GM12891 (cell line): ENCODE measurements around the gene TAF4.
"Not testable (repeated sequence)": the region's sequence is repeated elsewhere in the genome, so short reads cannot be mapped to it uniquely, and the experiment has no call there.

Experiments
- DNase-seq: peaks from one replicate; pipeline ENCODE4 v3.0.0; 2011; ENCODE audit warnings: low spot score; ENCODE audit not compliant: insufficient read length
- FAIRE-seq: peaks from 2 replicates; lab custom pipeline; 2011; peaks lifted over from hg19 to GRCh38; lab: Jason Lieb, UNC
- PAX5 ChIP-seq: IDR thresholded peaks from 2 replicates; pipeline ENCODE4 v1.6.1; 2011; ENCODE audit warnings: low read length, moderate library complexity, mild to moderate bottlenecking; ENCODE audit not compliant: insufficient read depth, severe bottlenecking
- POLR2A ChIP-seq: IDR thresholded peaks from 2 replicates; pipeline ENCODE4 v1.6.1; 2011; ENCODE audit warnings: low read depth, low read length, control low read depth
- POLR2AphosphoS5 ChIP-seq: IDR thresholded peaks from 2 replicates; pipeline ENCODE4 v1.6.1; 2011; ENCODE audit warnings: low read depth, low read length, control low read depth
- POU2F2 ChIP-seq: IDR thresholded peaks from 2 replicates; pipeline ENCODE4 v1.6.1; 2011; ENCODE audit warnings: low read depth, mild to moderate bottlenecking, control low read depth, low read length, moderate library complexity
- SPI1 ChIP-seq: IDR thresholded peaks from 2 replicates; pipeline ENCODE4 v1.6.1; 2011; ENCODE audit warnings: low read depth, low read length, control low read depth
- TAF1 ChIP-seq: IDR thresholded peaks from 2 replicates; pipeline ENCODE4 v1.6.1; 2011; ENCODE audit warnings: low read depth, low read length, control low read depth

The TAF4 gene

DNA sequence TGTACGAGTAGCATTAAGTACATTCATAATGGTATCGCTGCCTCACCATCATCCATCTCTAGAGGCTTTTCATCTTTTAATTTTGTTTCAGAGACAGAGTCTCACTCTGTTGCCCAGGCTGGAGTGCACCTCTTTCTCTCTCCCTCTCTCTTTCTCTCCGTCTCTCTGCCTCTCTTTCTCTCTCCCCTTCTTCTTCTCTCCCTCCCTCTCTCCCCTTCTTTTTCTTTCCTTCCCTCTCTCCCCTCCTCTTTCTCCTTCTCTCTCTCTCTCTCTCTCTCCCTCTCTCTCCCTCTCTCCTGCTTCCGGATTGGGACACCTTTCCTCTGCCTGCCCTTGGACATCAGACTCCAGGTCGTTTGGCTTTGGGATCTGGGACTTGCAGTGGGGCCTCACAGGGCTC, 17.6 kb upstream of the TAF4 start:
- DNase-seq (no peak), FAIRE-seq (no peak)

DNA sequence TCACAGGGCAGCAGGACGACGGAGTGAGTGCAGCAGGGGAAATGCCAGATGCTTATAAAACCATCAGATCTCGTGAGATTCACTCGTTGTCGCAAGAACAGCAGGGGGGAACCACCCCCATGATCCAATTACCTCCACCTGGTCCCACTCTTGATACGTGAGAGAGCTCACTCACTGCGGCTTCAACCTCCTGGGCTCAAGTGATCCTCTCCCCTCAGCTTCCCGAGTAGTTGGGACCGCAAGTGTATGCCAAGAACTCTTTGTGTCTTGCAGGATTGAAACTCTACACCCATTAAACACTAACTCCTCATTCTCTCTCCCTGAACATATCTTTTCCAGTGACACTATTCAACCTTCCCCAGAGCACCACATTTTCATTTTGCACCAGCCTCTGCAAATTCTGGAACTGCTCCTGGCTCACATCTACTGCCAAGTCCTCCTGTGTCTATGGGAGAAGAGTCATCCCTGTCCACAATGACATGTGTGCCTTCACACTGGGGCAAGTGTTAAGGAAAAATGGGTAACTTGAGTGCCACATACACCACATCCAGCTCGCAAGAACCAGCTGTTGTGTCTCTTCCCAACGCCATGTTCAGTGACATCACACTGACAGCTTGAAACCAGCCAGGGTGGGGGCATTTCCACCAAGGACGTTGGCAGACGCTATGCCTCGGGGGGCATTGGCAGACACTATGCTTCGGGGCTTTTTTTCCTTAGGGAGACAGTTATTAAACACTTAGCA, 14.7 kb upstream of the TAF4 start:
- FAIRE-seq (no peak), DNase-seq (no peak)
- TF ChIP-seq PAX5 (no peak), POU2F2 (no peak), POLR2AphosphoS5 (no peak), SPI1 (no peak), TAF1 (no peak), POLR2A (no peak)

More for the DNA sequence above, 17.6 kb upstream of the TAF4 start:
- no peak for TF ChIP-seq PAX5
- TF ChIP-seq SPI1: no peak
- no peak for TF ChIP-seq POU2F2
- no peak for TF ChIP-seq TAF1
- no peak for TF ChIP-seq POLR2AphosphoS5
- TF ChIP-seq POLR2A: no peak

DNA sequence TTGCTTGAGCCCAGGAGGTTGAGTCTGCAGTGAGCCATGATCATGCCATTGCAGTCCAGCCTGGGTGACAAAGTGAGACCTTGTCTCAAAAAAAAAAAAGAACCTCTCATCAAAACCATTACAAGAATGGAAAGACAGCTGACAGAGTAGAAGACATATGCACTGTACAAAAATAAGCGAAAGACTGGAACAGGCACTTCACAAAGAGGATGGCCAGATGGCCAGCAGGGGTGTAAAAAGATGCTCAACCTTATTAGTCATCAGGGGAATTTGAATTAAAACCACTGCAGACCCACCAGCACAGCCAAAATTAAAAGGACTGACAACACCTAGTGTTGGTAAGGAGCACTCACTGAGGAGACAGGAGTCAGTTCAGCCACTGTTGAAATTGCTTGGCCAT, 13.5 kb upstream of the TAF4 start:
- DNase-seq: no peak
- TF ChIP-seq PAX5: no peak
- no peak for TF ChIP-seq POLR2AphosphoS5
- no peak for TF ChIP-seq POLR2A
- no peak for TF ChIP-seq POU2F2
- TF ChIP-seq TAF1: no peak
- no peak for TF ChIP-seq SPI1
- FAIRE-seq: no peak

DNA sequence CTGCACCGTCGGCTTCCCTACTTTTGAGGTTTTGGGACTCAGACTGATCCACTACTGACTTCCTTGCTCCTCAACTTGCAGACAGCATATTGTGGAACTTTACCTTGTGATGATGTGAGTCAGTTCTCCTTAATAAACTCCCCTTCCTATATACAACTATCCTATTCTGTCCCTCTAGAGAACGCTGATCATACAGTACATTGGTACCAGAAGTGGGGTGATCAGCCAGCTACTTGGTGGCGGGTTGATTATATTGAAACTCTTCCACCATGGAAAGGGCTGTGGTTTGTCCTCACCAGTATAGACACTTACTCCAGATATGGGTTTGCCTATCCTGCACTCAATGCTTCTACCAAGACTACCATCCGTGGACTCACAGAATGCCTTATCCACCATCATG, 7.6 kb upstream of the TAF4 start:
- no peak for DNase-seq
- FAIRE-seq: no peak
- TF ChIP-seq POU2F2 (no peak), POLR2A (no peak), TAF1 (no peak)

DNA sequence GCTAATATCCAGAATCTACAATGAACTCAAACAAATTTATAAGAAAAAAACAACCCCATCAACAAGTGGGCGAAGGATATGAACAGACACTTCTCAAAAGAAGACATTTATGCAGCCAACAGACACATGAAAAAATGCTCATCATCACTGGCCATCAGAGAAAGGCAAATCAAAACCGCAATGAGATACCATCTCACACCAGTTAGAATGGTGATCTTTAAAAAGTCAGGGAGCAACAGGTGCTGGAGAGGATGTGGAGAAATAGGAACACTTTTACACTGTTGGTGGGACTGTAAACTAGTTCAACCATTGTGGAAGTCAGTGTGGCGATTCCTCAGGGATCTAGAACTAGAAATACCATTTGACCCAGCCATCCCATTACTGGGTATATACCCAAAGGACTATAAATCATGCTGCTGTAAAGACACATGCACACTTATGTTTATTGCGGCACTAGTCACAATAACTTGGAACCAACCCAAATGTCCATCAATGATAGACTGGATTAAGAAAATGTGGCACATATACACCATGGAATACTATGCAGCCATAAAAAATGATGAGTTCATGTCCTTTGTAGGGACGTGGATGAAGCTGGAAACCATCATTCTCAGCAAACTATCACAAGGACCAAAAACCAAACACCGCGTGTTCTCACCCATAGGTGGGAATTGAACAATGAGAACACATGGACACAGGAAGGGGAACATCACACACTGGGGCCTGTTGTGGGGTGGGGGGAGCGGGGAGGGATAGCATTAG, 6.2 kb upstream of the TAF4 start:
- not testable (repeated sequence) for DNase-seq, FAIRE-seq

DNA sequence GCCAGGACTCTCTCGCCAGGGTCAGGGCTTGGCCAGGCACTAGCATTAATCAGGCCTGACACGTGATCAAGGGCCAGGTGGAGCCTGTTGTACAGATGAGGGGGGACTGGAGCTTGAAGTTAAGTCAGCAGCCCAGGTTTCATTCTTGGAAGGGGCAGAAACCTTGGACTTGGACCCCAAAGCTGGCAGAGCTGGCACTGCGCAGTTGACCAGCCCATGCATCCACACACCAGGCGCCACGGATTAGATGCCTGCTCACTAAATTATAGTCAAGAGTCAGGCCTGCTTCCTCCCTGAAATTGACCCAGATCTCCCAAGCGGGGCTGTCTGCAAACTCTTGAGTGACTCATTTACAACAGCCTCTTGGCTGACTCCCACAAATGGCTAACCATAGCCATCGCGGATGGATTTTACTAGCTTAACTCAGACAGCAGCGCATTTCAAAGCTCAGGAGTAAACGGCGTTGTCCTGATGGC, 4.1 kb upstream of the TAF4 start:
- DNase-seq: no peak
- FAIRE-seq: no peak
- TF ChIP-seq PAX5 (no peak), POLR2A (no peak), POLR2AphosphoS5 (no peak), SPI1 (no peak)

DNA sequence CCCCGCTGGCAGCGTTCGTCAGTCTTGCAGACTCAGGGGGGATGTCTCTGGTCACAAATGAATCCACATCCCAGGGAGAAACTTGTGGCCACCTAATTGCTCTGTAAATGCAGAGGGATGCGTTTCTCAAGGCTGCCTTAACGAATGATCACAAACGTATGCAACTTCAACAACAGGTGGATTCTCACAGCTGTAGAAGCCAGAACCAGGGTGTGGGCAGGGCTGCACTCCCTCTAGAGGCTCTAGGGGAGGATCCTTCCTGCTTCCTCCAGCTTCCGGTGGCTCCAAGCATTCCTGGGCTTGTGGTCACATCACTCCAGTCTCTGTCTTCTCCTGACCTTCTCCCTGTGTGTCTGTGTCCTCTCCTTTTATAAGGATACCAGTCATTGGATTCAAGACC, 3.3 kb upstream of the TAF4 start:
- FAIRE-seq: no peak
- DNase-seq: no peak
- TF ChIP-seq PAX5: no peak
- no peak for TF ChIP-seq SPI1
- no peak for TF ChIP-seq POLR2AphosphoS5
- no peak for TF ChIP-seq POU2F2
- no peak for TF ChIP-seq TAF1
- no peak for TF ChIP-seq POLR2A

DNA sequence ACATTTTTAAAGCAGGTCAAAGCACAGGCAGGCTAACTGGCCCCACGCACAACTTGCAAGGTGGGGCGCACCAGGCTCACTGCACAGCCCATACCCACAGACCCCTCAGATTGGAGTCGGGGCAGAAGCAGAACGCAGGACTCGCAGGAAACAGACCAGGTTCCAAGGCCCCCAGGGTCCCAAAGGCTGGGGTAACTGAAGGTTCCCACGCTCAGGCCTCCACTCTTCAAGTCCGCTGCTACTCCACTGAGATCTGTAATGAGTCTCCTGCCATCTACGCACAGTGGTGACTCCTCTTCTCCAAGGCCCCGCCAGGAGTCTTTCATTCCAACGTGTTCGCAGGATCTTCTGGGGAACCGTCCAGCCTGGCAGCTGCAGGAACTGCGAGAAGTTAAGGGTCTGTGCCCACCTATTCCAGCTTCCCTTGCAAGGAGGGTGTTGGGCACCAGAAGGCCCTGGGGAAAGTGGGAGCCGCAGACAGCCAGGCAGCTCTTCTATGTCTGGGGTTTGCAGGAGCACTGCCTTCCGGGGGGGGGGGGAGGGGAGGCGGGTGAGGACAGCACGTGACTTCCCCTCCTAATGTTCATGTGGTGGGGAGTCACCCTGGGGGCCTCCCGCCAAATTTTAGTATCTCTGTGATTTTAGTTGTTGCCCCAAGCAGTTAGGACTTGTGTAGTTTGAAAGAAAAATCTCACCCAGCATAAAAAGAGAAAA, 2.0 kb upstream of the TAF4 start:
- TF ChIP-seq TAF1 (no peak), POU2F2 (no peak), SPI1 (no peak), POLR2AphosphoS5 (no peak), POLR2A (no peak), PAX5 (no peak)
- DNase-seq (no peak), FAIRE-seq (no peak)

DNA sequence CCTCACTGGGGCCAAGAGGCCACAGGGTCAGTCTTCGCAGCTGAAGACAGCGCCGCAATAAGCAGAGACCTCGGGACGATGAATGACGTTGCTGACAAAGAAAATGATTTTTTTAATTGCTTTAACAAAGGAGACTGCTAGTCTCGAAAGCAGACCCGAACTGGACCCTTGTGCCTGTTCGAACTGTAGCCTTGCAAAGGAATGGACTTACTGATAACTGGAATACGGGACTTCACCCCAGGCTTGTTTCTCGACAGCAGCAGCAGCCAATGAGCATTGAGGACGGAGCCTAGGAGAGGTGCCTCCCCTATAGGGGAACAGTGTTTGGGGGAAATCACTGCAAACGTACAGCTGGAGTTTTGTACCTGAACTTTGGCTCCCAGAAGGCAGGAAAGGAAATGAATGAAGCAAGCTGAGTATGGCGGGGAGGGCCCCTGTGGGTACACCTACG, 1.3 kb upstream of the TAF4 start:
- DNase-seq (no peak), FAIRE-seq (peak; percentile 66)
- TF ChIP-seq POLR2AphosphoS5: no peak
- no peak for TF ChIP-seq POU2F2
- TF ChIP-seq TAF1: no peak
- no peak for TF ChIP-seq POLR2A
- TF ChIP-seq SPI1: no peak
- TF ChIP-seq PAX5: no peak
